Stimulated activated CD4-positive, alpha-beta T cell treated with anti-CD3 and anti-CD28 coated beads, Interleukin-2, amount 100 ng/mL, for 4 hours (primary cell): ENCODE results near the gene HEXIM1.

Experiments
- DNase-seq: peaks from one replicate; pipeline ENCODE4 v3.0.0-alpha.2; 2020; ENCODE audit warnings: low read depth

Gene HEXIM1

GRCh38 chr17:45148183-45149036 lies at the start of gene HEXIM1:
Gene HEXIM1 (plus strand): TSS chr17:45148475. CDS start chr17:45149191, 716 bp downstream.
- DNase-seq, result peak; percentile 98

DNA sequence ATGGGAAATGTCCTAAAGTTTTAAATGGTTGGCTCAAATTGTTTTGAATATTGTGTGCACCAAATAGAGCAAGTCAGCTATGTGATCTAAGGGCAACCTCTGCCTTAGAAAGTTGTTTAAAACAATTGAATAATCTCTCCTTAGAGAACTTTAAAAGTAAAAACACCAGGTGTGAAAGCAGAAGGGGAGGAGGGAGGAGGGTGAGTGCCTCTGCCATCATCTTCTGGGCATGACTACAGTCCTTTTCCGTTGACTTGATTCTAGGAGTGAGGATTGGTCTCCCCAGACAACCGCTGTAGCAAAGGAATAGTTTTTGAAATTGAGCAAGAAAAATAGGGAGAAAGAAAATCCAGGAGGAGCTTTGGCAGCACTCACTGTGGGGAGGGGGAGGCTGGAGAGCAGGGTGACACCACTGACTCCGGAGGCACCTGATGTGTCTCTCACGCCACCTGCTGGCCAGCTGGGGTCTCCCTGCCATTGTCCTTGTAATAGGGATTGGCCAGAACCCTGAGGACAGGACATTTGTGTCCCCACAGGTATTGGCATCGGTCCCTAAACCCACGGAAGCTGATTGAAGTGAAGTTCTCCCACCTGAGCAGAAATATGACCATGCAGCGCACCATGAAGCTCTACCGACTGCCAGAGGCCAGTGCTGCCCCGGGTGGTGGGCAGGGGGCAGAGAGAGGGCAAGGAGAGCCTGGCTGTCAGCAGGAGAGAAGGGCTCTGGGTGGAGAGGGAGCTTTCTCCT lies 49.2 kb upstream of the HEXIM1 start:
- DNase-seq, result peak; percentile 63

- no peak for DNase-seq
Measured at GRCh38 chr17:45101546-45101882, 46.8 kb upstream of the HEXIM1 start.

DNA sequence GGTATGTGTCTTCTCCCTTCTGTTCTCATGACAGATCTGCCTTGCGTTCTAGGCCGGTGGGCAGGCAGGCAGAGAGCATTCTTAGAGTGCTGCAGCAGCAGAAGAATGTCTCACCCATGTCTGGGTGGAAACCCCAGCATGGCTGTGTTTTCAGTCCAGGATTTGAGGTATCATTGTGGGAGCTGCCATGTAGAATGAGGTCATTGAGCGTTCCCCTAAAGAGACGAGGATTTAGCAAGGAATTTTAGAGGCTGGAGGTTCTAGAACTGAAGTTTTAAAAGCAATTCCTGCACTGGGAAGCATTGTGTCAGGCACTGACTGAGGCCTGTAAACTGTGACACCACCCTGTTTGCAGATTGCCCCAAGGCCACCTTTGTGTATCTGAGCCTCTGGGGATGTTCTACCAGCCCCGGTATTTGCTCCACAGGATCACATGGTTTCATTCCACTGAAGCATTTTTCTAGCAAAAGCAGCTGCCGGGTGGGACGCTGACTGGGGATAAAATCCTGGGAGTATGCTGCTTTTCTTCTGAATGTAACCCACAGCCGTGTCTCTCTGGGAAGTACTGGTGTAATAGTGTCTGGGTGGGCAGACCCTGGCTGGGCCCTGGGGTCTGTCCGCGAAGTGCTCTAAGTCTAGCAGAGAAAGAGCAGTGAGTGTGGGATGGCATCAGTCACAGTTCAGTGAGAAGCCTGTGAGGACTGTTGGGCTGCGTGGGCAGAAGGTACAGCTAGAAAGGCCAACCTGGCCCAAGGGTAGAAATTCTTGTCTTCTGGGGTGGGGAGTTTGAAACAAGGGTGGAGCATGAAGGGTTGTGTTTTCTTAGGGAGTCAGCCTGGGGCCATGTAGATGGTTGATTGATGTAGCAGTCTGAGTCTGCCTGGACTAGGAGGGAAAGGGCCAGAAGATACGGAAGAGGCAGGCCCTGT lies 46.1 kb upstream of the HEXIM1 start:
- DNase-seq, result no peak

- no peak for DNase-seq
Measured at GRCh38 chr17:45102856-45103255, 45.4 kb upstream of the HEXIM1 start.

- no peak for DNase-seq
Measured at GRCh38 chr17:45103269-45103795, 44.9 kb upstream of the HEXIM1 start.

DNA sequence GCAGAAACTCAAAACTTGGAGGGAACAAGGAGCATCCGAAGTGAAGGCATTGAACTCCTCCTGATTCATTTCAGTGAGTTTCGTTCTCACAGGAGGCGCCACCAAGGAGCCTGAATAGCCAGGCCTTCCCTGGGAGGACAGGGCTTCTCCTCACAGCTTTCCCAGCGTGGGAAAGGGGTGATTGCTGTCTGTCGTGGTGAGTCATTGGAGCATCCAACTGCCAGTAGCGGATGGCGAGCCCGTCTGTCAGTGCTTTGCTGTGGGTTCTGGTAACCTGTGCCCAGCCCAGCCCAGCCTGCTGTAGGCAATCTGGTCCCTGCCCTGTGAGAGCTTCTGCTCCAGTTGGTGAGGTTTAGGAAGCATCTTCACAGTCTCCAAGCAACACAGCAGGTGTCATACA lies 44.2 kb upstream of the HEXIM1 start:
- no peak for DNase-seq

DNA sequence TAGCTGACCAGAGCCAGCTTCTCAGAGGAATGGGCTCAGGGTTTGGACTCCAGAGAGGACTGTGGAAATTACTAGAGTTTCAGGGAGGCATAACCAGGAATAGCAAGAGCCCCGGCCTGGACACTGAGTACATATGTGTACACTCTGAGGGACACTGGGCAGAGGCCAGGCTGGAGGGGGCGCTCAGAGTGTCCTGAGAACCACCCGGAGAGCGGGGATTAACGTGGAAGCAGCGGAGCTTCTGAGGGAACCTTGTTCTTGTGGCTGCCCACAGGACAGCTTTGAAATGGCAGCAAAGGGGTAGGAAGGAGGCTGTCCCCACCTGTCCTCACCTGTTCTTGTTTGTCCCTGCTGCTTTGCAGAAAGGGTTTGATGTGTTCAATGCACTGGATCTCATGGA lies 43.8 kb upstream of the HEXIM1 start:
- no peak for DNase-seq

DNA sequence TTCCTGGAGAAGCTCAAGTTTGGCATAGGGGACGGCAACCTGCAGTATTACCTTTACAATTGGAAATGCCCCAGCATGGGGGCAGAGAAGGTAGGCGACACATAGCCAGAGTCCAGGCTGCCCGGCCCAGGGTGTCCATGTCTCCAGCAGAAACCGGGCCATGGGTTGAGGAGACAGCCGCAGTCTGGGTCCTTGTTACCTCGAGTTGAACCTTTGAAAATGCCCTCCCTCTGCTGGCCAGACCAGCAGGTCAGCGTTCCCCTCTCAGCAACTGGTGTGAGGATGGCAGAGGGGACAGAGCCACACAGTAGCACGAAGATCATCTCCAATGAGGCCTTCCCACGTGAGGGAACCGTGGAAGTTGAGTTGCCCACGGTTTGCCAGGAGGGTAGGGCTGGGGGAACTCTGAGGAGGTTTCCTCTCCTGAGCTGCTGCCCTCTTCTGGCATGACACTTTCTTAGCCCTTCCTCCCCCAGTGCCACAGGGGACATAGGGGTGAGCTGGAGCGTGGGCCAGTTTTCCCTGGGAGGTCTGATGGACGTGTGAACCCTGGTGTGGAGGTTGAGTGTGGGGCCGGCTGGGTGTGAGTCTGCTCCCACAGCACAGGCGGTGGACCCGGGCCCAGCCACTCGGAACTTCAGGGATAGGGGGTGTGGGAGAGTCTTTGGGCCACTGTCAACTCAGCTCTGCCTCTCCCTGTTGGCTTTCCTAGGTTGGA lies 43.2 kb upstream of the HEXIM1 start:
- DNase-seq, result no peak

DNA sequence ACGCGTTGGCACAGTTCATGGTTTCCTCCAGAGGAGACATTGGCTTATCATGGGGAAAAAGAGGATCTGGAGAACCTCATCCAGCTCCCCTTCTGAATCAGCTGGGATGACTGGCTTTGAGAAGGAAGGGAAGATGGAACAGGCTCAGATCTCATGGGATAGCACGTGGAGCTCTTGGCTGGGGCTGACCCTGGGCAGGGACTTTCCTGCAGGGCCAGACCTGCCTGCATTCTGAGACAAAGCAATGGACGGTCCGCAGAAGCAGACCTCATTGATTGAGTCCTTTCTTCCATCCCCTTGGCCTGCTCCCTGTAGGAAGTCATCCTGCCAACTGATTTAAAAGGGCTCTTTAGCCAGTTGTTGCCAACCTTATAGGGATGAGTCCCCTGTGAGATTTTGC lies 42.2 kb upstream of the HEXIM1 start:
- DNase-seq, result no peak

- no peak for DNase-seq
Measured at GRCh38 chr17:45106582-45106981, 41.7 kb upstream of the HEXIM1 start.

GRCh38 chr17:45107293-45108010 lies 40.8 kb upstream of the HEXIM1 start:
- DNase-seq, result no peak

DNA sequence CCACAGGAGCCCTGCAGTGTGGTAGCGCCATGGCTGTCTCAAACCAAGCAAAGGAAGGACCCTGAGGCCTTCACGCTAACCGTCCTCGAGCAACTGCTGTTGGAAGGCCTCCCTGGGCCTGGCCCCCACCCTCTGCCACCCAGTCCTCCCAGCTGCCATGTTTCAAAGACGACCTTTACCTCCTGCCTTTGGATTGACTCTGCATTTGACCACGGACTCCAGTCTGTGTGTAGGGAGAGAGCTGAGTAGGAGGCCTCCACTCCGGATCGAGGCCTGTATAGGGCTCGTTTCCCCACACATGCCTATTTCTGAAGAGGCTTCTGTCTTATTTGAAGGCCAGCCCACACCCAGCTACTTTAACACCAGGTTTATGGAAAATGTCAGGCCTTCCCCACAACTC lies 40.2 kb upstream of the HEXIM1 start:
- DNase-seq, result no peak

DNA sequence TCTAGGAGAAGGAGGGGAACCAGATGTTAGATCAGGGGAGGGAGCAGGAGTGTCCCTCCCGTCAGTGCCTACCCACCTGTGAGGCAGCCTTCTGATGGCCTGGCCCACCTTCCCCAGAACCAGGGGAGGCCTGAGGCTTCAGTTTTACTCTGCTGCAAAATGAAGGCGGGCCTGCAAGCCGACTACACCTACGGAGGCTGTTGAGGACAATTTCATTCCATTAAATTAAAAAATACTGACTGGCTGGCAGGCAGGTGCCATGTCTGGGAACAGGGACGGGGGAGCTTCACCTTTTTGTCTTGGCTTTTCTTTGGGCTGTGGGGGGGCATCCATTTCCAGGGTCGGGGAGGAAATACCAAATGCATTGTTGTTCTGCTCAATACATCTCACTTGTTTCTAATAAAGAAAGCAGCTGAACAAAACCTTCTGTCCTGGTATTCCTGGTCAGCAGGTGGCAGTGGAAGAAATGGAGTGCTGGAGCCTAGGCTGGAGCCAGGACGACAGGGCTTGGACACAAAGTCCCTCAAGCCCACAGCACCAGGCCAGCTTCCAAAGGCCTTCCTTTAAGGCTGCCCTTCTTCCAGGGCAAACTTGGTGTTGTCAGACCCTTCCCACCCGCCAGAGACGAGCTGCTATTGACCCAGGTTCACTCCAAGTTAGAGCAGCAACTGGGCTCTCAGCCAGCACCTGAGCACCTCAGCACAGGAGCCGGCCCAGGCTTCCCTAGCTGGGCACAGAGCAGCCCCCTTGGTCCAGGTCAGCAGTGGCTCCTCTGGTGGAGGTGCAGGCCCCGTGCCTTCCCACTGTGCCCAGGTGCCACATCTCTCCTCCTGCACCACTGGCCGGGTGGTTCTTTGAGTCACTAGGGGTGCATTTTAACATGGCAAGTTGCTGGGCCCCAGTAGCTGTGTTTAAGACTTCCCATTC lies 39.4 kb upstream of the HEXIM1 start:
- no peak for DNase-seq

DNA sequence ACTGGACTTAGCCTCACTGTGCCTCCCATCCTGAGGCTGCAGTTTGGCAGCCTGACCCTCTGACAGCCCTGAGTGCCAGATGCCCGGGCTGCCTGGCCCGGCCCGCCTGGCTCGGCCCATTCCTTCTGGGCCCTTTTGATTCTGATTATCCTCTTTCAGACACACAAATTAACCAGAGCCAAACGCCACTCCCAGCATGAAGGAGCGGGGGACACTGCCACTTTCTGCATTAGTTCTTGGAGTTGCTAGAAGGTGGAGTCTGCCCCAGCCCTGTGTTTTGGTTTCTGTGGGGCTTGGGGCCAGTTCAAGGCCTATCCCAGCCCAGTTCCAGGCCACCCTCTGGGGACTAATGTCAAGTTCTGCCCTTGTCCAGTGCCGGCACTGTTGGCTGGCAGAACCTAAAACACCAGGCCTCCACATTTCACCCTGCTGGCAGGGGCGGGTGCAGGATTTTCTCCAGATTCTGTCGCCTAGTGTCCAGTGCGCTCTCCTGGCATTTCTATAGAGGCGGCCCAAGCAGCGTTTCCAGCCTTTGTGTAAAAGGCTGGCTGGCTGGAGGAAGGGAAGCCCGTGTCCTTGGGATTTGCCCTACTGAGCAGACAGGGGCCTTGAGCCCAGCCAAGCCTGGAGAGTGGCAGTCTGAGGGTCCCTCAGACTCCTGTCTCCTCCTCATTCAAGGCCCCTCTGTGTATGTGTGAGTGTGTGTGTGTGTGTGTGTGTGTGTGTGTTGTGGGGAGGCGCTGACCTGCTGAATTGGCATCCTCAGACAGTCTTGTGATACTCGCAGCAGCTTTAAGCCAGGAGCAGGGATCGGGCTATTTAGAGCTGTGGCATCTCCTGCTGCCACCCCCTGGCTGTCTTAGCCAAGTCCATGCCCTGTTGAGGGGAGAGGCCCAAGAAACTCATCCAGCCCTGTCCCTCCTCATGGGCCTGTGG lies 37.3 kb upstream of the HEXIM1 start:
- no peak for DNase-seq

- no peak for DNase-seq
Measured at GRCh38 chr17:45111850-45112249, 36.4 kb upstream of the HEXIM1 start.

DNA sequence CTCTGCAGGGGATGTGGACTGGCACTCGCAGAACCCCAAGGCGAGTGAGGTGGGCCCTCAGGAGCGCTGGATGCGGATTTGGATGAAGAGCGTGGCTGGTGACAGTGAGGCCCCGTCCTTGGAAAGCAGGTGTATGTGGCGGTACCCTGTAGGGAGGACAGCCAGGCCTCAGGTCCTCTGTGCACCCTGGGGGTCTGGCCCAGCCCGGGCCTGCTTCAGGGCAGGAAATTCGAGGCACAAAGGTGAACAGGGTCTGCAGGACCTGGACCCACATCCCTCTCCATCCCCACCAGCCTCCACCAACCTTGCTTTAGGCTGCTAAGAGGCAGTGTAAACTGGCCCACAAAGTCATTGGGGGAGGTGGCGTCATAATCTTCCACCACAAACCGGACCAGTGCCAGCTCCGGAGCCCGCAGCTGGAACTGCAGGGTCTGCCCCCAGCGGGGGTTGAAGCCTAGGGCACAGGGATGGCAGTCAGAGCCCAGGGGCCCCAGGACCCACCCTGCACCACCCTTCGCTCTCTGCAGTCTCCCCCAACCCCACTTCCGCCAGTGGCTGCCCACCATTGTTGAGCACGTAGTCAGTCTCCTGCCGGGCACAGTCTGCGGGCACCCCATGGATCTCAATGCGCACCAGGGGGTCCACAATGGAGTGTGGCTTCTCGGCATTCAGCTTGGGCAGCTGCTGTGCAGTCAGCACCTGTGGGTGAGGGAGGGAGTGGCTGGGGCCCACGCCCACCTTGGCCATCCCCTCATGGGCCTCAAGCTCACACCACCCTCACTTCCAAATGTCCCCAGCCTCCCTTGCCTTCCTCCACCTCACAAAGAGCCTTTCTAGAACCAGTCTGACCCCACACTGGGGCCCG lies 35.5 kb upstream of the HEXIM1 start:
- DNase-seq, result no peak

DNA sequence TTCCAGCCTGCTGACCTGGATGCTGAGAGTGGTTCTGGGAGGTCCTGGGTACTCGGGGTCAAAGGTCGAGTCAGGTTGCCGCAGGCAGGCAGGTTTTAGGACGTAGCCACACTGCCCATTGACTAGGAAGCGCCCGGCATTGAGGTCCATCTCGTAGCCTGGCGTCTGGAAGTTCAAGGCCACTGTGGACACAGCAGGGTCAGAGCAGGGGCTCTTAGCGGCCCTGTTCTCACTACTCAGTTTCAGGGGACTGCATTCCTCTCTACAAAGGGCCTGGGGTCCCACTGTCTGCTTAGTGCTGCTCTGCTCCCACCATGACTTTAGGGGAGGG lies 34.9 kb upstream of the HEXIM1 start:
- DNase-seq, result no peak
